GM23248 (cell line): ENCODE results near the gene TCF7L2.

Experiments used
- EZH2 ChIP-seq: fragments of 200-600 bp; sonication (generic); IDR thresholded peaks from 2 replicates; pipeline ENCODE4 v1.6.1; 2018; ENCODE audit warnings: antibody characterized with exemption, mild to moderate bottlenecking; ENCODE audit not compliant: insufficient read depth, poor library complexity, severe bottlenecking
- EZH2phosphoT487 ChIP-seq: fragments of 200-600 bp; sonication (generic); IDR thresholded peaks from 2 replicates; pipeline ENCODE4 v1.6.1; 2018; ENCODE audit warnings: antibody characterized with exemption, moderate library complexity, mild to moderate bottlenecking, low read depth; ENCODE audit not compliant: insufficient read depth

- TF ChIP-seq EZH2: no peak
- no peak for TF ChIP-seq EZH2phosphoT487
Observed at GRCh38 chr10:112988839-112989406, 38.9 kb downstream of the TCF7L2 start.
